NCI-H1105 treated with DMSO at 0.1 percent for 48 hours (cell line): ENCODE results near the gene DNAJC12.
A peak's percentile ranks its signal among the peaks of the same experiment; 100 is the strongest.
"Not testable (repeated sequence)": the region's sequence is repeated elsewhere in the genome, so short reads cannot be mapped to it uniquely, and the experiment has no call there.

ENCODE experiments used
- DNase-seq: peaks from one replicate; lab custom pipeline; 2025; lab: John Stamatoyannopoulos, UW

The DNAJC12 gene

GRCh38 chr10:67837541-67838314 is at the start of gene DNAJC12:
Gene DNAJC12, minus strand, starts transcription at chr10:67838188. Its CDS starts 177 bp downstream, at chr10:67838011.
- DNase-seq, result peak; percentile 37

GRCh38 chr10:67884842-67885670 is 47.1 kb upstream of the DNAJC12 start:
- DNase-seq, result peak; percentile 70

DNA sequence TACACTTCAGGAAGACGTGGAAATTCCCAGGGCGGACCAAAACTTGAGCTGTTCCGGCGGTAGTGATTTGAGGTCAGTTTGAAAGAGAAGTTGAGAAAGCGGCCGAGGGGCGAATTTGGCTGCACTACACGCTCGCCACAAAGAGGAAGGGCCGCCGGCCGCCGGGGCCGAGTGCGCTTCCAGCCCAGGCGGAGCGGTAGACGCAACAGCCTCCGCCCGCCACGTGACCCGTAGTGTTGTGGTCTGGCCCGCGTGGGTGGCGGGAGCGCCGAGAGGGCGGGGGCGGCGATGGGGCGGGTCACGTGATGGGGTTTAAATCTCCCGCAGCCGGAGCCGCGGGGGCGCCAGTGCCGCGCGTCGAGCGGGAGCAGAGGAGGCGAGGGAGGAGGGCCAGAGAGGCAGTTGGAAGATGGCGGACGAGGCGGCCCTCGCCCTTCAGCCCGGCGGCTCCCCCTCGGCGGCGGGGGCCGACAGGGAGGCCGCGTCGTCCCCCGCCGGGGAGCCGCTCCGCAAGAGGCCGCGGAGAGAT is 46.4 kb upstream of the DNAJC12 start, which contains the start of gene SIRT1:
SIRT1 (plus strand) TSS at position 344 of the 529 bp plus-strand sequence; CDS start at position 410, 66 bp downstream.
- DNase-seq, result peak; percentile 86

DNA sequence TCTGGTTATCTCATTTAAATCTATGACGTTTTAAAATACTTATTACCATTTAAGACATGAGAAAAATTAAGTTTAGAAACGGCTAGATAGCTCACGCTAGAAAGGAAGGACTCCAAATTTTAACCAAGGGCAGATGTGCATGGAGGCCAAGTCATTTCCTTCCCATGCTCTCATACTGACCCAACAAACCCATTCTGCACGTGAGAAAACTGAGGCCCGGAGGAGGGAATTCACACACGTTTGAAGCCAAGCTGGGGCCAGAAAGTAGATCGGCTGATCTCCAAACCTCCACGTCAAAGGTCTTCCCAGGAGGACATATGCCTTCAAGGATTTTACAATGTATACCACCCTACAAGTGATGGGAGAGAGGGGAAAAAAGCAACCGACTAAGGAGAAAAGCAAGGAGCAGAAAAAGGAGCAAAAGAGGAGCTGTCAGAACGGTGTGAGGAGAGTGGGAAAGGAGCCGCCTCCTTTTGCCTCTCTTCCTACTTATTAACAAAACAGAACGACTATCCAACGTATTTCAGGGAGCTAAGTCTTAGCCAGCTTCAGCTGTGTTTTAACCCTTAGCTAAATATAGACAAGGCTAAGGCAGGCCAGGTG is 45.8 kb upstream of the DNAJC12 start:
- no peak for DNase-seq

DNA sequence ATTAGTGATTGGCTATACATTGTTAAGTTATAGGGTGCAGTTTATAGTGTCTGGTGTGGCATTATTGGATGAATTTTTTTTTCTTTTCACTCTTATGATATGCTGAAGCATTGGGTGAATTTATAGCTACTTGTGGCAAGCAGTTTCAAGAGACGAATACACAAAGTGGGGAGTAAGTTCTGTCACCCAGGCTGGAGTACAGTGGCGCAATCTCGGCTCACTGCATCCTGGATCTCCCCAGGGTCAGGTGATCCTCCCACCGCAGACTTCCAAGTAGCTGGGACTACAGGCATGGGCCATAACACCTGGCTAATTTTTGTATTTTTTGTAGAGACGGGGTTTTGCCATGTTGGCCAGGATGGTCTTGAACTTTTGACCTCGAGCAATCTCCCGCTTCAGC is 40.1 kb upstream of the DNAJC12 start:
- no peak for DNase-seq

DNA sequence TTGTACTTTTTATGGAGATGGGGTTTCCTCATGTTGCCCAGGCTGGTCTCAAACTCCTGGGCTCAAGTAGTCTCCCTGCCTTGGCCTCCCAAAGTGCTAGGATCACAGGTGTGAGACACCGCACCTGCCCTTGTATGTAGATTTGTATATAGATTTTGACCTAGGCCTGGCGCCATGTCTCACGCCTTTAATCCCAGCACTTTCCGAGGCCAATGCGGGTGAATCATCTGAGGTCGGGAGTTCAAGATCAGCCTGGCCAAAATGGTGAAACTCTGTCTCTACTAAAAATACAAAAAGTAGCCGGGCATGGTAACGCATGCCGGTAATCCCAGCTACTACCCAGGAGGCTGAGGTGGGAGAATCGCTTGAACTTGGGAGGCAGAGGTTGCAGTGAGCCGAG is 39.4 kb upstream of the DNAJC12 start:
- not testable (repeated sequence) for DNase-seq

- no peak for DNase-seq
Measured at GRCh38 chr10:67875340-67876238, 37.6 kb upstream of the DNAJC12 start.

DNA sequence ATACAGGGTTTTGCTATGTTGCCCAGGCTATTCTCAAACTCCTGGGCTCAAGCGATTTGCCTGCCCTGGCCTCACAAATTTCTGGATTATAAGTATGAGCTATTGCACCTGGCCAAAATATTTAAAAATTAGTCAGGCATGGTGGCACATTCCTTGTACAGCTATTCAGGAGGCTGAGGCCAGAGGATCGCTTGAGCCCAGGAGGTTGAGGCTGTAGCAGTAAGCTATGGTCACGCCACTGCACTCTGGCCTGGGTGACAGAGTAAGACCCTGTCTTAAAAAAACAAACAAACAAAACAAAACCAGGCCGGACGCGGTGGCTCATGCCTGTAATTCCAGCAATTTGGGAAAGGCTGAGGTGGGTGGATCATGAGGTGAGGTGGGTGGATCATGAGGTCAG is 32.0 kb upstream of the DNAJC12 start:
- DNase-seq, result no peak

- DNase-seq, result no peak
Measured at GRCh38 chr10:67868132-67868531, 30.1 kb upstream of the DNAJC12 start.

DNA sequence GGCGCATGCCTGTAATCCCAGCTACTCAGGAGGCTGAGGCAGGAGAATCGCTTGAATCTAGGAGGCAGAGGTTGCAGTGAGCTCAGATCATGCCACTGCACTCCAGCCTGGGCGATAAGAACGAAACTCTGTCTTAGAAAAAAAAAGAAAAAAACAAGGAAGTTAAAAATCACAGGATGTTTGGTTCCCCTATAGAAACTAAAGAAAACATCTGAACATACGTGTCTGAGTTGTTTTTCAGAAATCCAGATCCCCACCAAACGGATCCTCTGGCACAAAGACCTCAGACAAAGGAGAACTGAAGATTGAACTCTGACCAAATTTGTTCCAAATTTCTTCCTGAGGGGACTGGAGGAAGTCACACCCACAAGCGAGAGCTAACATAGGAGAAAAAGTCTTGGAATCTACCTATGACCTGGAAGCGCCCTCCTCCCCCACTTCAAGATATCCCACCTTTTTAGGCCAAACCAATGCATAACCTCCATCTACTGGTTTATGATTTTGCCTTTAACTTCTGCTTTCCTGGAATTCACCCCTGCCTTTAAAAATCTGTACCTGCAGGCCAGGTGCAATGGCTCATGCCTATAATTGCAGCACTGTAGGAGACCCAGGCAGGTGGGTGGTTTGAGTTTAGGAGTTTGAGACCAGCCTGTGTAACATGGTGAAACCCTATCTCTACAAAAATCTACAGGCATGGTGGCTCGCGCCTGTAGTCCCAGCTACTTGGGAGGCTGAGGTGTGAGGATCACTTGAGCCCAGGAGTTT is 26.8 kb upstream of the DNAJC12 start:
- DNase-seq, result no peak

DNA sequence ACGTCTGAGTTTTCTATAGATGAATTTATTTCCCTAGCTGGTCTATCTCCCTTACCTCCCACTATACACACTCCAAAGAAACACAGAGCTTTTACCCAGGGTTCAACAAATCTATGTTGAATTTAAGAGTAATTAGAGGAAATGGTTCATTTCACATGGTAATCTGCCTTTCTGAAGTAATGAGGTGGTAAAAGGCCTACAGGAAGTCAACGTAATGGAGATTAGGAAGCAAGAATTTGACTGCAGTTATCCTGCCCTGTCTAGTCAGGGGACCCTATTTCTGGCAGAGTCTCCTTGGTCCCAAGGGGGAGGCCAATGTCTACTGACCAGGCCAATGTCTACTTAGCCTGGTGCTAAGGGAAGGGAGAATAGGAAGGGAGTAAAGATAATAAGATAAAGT is 25.1 kb upstream of the DNAJC12 start:
- no peak for DNase-seq

GRCh38 chr10:67861750-67862432 is 23.9 kb upstream of the DNAJC12 start:
- no peak for DNase-seq

- DNase-seq, result no peak
Measured at GRCh38 chr10:67858971-67859370, 21.0 kb upstream of the DNAJC12 start.

DNA sequence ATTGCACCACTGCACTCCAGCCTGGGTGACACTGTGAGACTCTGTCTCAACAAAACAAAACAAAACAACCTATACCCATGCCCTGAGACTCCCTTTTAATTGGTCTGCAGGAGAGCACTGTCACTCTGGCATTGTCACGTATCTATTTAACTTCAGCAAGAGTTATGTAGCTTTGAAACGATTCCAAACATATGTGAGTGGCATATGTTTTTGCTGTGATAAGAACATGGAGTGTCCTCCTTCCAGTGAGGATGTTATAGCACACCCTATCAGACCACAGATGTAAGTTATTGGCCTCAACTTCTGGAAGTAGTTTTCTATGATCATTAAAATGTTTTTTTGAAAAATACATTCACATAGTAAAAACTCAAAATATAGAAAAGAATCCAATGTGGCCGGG is 15.5 kb upstream of the DNAJC12 start:
- DNase-seq, result no peak

DNA sequence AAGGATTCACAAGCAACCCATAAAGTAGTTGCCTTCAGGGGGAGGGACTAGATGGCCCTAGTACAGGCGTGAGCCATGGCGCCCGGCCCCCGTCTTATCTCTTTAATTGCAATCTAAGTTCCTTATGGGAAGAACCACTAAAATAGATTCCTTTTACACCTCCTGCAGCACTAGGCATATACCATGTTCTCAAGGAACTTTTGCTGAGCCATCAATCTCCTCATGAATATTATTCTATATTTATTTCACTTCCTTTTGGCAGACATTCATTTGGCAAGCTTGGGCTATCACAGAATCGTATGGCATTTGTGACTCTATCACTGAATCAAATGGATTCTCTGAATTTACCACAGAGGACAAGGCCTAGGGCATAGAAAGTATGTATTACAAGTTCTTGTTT is 14.8 kb upstream of the DNAJC12 start:
- DNase-seq, result no peak

GRCh38 chr10:67851186-67851585 is 13.2 kb upstream of the DNAJC12 start:
- DNase-seq, result no peak

DNA sequence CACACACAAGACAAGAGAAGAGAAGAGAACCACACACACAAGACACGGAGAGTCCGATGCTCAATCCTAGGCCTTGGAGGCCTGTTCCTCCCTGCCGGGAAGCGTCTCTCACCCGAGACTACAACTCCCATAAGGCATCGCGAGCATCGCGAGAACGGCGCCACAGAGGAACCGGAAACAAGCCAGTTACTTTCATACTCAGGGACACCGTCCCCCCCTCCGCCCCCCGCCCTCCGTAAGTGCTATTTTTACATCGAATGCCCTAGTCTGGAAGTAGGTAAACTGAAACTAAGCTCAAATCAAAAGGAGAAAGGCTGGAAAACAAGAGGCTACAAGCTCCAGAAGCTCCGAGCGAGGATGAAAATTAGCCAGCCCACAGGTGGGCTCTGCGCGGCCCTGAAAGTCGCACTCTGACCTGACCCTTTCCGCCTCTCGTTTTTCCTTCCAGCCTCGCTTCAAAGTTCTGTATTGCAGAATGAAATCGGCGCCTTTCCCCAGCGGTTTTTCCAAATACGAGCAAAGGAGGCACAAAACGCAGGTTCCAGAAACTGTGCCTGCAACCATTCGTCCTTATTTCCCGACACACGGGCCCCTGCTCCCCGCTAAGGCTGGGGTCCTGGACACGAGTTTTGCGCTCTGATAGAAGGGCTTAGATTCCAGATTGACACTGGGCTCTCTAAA is 11.5 kb upstream of the DNAJC12 start:
- peak; percentile 71 for DNase-seq

- no peak for DNase-seq
Measured at GRCh38 chr10:67843284-67843683, 5.3 kb upstream of the DNAJC12 start.

GRCh38 chr10:67841737-67842136 is 3.7 kb upstream of the DNAJC12 start:
- DNase-seq, result no peak
